GM18519 (cell line): ENCODE data around the gene PRKACA.

Experiments
- ATAC-seq: cut with Tn5 transposase; IDR thresholded peaks from one replicate; pipeline ENCODE4 v1.9.1; 2021; ENCODE audit warnings: mild to moderate bottlenecking, moderate library complexity; ENCODE audit not compliant: unreplicated experiment, low FRiP score

Gene PRKACA

GRCh38 chr19:14073925-14074838 lies 43.4 kb downstream of the PRKACA start:
- no peak for ATAC-seq

GRCh38 chr19:14073261-14073924 lies 44.2 kb downstream of the PRKACA start:
- peak; percentile 40 for ATAC-seq

- ATAC-seq: no peak
These were observed 44.9 kb downstream of the PRKACA start, which contains the start of gene MISP3 for GRCh38 chr19:14072535-14073260. Gene MISP3, plus strand, starts transcription at chr19:14072786. Its CDS starts 524 bp downstream, at chr19:14073310.

GRCh38 chr19:14070268-14071050 lies 47.1 kb downstream of the PRKACA start:
- ATAC-seq: no peak

- ATAC-seq: no peak
These were observed 51.4 kb downstream of the PRKACA start for GRCh38 chr19:14066134-14066533.

GRCh38 chr19:14063105-14063504 lies 54.5 kb downstream of the PRKACA start:
- ATAC-seq: no peak

- ATAC-seq: no peak
These were observed 55.1 kb downstream of the PRKACA start for GRCh38 chr19:14062558-14062855.

- no peak for ATAC-seq
These were observed 55.6 kb downstream of the PRKACA start, which contains the start of gene PALM3 for GRCh38 chr19:14061751-14062557. Gene PALM3, minus strand, starts transcription at chr19:14062076. Its CDS starts 96 bp downstream, at chr19:14061980.

GRCh38 chr19:14061081-14061749 lies 56.3 kb downstream of the PRKACA start:
- ATAC-seq: no peak

GRCh38 chr19:14059652-14060155 lies 57.9 kb downstream of the PRKACA start:
- no peak for ATAC-seq

- ATAC-seq: no peak
These were observed 58.5 kb downstream of the PRKACA start for GRCh38 chr19:14059093-14059480.

GRCh38 chr19:14058182-14059092 lies 59.1 kb downstream of the PRKACA start:
- ATAC-seq: no peak

- ATAC-seq: no peak
These were observed 60.7 kb downstream of the PRKACA start for GRCh38 chr19:14056741-14057356.

GRCh38 chr19:14056069-14056666 lies 61.4 kb downstream of the PRKACA start:
- no peak for ATAC-seq

- ATAC-seq: no peak
These were observed 62.2 kb downstream of the PRKACA start for GRCh38 chr19:14055396-14055795.

GRCh38 chr19:14054721-14055120 lies 62.8 kb downstream of the PRKACA start:
- no peak for ATAC-seq

GRCh38 chr19:14054099-14054498 lies 63.5 kb downstream of the PRKACA start:
- no peak for ATAC-seq
